HG03108 (cell line): ENCODE results near the gene CERS3.
"Not testable (repeated sequence)": the region's sequence is repeated elsewhere in the genome, so short reads cannot be mapped to it uniquely, and the experiment has no call there.

Experiments
- ATAC-seq: cut with Tn5 transposase; IDR thresholded peaks from one replicate; pipeline ENCODE4 v1.9.1; 2021; ENCODE audit warnings: moderate library complexity; ENCODE audit not compliant: unreplicated experiment

CERS3 gene

DNA sequence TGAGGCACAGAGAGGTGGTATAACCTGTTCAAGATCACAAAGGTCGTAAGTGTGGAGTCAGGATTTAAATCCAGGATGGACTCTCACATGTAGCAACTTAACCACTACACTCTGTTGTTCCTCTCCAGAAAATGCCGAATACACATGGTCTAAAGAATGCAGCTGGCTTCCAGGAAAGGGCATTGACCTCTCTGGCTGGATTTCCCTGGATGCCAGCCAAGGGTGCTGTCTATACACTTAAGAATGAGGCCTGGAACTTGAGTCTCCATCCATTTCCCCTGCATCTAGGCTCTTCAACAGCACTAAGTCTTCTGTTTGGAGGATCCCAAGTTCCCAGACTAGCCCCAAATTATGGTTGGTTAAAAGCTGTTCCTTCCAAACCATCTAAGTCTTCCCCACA is 60.5 kb downstream of the CERS3 start:
- no peak for ATAC-seq

- no peak for ATAC-seq
These were observed 62.7 kb downstream of the CERS3 start for GRCh38 chr15:100466073-100466472.

DNA sequence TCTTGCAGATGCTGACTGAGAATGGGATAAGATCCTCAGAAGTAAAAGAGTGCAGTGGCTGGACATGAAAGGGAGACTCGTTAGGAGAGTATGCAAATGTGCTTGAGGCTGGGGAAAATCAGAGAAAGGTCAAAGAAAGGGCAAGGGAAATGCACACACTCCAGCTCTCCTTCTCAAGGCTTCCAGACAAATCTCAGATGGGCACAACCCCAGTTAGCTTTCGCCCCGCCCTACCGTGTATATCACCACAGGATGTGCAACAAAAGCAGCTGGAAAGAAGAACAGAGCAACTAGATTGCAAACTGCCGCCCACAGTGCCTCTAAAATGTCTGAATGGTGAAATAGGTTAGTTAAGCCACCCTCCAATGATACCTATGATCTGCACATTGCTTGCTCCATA is 63.9 kb downstream of the CERS3 start:
- ATAC-seq, result no peak

DNA sequence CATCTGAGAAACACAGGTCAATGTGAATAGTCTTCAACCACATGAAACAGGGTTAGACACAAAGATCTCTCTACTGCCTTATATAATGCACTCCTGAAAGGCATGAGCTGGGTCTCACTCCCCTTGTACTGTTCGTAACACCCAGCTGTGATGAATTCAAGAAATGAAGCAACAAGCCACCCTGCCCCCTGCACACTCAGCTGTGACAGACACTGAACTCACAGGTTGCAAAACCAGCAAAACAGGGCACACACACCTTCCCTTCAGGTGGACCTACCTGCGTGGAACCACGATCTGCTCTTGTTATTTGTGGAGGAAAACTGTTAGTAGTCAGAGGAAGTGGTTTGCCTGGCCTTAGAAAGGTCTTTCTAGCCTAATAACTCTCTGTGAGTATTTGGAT is 64.5 kb downstream of the CERS3 start:
- ATAC-seq, result no peak

DNA sequence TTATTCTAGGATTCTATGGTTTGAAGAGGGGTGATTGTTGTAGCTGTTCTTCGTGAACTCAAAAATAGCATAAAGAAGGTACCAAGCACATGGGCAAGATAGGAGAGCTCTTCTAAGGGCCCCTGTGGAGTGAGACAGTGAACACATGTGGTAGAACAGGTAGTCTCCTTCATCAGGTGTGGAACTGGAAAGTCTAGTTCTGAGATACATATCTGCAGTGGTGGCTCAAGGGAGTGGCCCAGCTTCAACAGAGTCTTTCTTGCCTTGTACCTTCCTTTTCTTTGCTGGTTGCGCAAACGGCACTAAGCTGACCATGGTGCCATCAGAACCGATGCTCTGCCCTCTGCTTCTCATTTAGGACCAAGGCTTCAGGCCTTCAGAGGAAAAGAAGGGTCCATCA is 65.2 kb downstream of the CERS3 start:
- no peak for ATAC-seq

DNA sequence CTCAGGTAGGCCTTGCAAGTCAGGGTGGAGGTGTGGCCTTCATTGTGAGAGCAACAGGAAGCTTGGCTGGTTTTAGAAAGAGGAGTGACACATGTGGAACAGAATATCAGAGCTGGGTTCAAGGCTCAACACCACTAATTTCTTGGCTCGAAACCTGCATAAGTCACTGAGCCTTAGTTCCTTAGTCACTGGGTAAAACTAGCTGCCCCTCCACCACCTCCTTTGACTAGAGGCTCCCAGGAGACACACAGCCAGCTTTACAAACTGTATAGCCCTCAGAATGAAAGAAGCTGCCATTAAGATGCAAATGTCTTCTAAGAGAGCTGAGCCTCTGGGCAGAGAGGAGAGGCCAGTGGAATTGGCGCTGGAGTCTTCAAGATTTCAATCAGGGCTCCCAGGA is 67.7 kb downstream of the CERS3 start:
- peak; percentile 69 for ATAC-seq

- ATAC-seq, result no peak
These were observed 71.5 kb downstream of the CERS3 start for GRCh38 chr15:100457201-100457600.

DNA sequence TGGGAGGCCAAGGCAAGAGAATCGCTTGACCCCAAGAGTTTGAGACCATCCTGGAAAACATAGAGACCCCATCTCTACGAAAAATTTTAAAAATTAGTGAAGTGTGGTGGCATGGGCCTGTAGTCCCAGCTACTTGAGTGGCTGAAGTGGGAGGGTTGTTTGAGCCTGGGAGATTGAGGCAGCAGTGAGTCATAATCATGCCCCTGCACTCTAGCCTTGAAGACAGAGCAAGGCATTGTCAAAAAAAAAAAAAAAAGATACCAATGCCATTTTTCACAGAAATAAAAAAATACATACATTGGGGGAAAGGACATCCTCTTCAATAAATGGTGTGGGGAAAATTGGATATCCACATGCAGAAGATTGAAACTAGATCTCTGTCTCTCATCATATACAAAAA is 74.6 kb downstream of the CERS3 start:
- no peak for ATAC-seq

DNA sequence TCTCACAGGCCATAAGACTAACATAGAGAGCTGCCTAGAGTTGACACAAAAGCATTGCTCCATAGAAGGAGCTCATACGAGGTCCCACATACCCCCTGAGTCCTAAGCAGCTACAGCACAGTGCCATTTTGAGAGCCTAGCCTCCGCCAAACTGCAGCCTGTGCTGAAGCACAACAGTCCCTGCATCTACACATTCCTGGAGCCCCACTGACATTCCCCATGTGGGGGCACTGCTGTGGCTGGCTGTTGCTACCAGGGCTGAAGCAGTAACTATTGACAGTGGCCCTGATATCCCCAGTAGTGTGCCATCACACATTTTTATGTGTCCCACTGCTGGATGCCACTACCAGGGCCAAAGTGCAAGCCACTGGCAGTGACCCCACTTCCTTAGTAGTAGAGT is 80.3 kb downstream of the CERS3 start:
- no peak for ATAC-seq

GRCh38 chr15:100441063-100441462 is 87.7 kb downstream of the CERS3 start:
- not testable (repeated sequence) for ATAC-seq

GRCh38 chr15:100439514-100439913 is 89.2 kb downstream of the CERS3 start:
- no peak for ATAC-seq

GRCh38 chr15:100438570-100438969 is 90.2 kb downstream of the CERS3 start:
- ATAC-seq, result peak; percentile 59

- ATAC-seq, result no peak
These were observed 91.5 kb downstream of the CERS3 start for GRCh38 chr15:100437261-100437660.

GRCh38 chr15:100434561-100434960 is 94.2 kb downstream of the CERS3 start:
- ATAC-seq, result no peak

DNA sequence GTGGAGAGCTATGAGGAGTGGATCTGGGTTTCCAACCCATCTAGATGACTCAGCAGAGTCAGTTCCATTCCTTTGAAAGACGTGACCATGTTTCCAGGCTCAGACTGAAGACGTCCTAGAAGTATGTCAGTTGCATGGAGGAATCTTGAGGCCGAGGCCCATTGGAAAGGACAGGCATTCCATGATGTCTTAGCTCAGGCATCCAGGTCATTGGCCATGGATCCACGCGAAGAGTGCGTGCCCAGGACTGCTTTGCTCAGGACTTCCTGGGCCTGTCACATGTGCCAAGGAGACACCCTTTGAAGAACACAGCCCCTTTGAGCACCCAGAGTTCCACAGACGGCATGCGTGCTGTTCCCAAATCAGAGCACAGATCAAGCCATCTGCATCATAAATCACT is 94.7 kb downstream of the CERS3 start:
- no peak for ATAC-seq

GRCh38 chr15:100433304-100433703 is 95.4 kb downstream of the CERS3 start:
- ATAC-seq, result no peak

DNA sequence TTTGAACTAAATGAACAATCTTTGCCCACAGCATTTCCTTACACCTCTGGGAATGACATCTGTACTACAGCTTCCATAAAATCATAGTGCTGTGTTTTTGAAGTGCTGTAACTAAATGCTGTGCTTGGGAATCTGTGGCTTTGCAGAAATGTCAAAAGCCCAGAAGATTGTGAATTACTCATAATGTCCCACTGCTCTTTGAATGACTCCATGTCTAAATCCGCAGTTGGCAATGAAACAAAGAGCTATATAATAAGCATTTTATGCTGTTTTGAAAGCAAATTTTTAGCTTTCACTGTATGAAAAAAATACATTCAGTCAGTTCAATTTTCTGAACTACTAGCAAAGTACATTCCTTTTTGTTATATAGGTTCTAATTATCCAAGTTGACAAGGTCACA is 98.3 kb downstream of the CERS3 start:
- no peak for ATAC-seq

- ATAC-seq, result no peak
These were observed 99.5 kb downstream of the CERS3 start for GRCh38 chr15:100429116-100429728.

DNA sequence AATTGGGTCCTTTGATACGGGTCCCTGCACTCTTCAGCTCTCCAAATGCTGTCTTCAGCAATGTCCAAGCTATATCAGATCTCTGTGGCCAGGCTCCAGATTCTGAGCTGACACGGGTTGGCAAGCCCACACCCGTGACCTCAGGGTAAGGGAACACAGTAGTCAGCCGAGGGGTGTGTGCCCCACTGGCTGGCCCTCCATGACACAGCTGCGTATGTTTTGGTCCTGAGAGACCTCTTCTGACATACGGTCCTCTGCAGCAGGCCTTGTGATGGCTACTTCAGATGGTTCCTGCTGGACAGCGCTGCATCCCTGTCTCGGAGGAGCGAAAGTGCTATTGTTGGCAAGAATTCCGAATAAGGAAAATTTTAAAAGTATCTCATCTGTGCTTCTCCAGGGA is 101.8 kb downstream of the CERS3 start:
- ATAC-seq, result no peak

DNA sequence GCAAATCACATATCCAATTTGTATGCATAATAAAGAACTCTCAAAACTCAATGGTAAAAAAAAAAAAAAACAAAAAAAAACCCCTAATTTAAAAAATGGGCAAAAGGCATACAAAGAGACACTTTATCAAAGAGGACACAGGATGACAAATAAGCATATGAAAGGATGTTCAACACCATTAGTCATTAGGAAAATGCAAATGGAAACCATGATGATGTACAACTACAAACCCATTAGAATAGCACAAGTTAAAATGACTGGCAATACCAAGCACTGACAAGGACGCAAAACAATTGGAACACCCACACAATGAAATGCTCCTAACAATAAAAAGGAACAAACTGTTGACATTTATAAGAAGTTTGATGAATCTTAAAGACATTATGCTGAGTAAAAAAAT is 123.6 kb downstream of the CERS3 start:
- no peak for ATAC-seq

DNA sequence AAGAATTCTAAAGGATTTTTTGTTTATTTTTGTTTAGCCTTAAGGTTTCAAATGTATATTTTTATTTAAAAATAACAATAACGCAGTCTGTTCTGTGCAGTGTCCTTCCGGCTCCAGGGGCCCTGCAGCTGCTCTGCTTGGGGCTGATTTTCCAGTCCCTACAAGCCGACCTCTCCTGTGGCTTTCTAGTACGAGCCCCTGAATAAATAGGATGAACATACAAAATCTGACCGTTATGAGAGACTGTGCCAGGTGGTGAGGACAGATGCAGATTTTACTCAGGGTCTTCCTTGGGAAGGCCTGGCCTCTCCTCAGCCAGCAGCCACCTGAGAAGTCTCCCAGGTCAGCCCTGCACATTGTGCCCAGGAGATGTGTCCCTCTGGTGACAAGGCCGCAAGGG is 127.8 kb downstream of the CERS3 start:
- ATAC-seq, result no peak

- no peak for ATAC-seq
These were observed 133.9 kb downstream of the CERS3 start for GRCh38 chr15:100394736-100395440.

DNA sequence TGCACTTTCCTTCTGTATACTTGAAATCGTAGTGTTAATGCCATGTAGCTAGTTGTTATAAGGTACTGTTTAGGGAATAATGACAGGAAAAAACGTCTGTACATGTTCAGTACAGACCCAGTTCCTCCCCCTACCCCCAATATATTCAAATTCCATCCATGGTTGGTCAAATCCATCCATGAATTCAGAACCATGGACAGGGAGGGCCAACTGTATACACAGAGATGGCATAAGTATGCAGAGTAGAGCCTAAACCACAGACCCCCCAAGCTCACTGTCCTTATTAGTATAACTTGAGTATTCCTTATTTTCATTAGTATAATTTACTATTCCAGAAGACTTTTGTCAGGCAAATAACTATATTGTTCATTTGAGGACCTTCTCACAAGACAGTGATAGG is 135.7 kb downstream of the CERS3 start:
- no peak for ATAC-seq
